ENCODE results near the gene TRIP13.
"Not testable (repeated sequence)": the region's sequence is repeated elsewhere in the genome, so short reads cannot be mapped to it uniquely, and the experiment has no call there.

Gene TRIP13

GRCh38 chr5:915946-916345 lies 23.3 kb downstream of the TRIP13 start:
- Histone ChIP-seq H3K27ac (ENCODE audit: low read length) (no peak overlapping the region), H3K4me1 (ENCODE audit: low read length) (no peaks in the 10 kb centered on the region), H3K9ac (ENCODE audit: low read length) (no peak overlapping the region), H3K4me2 (ENCODE audit: low read length) (no peak overlapping the region), H3K27me3 (ENCODE audit: low read depth, low read length) (no peaks in the 10 kb centered on the region), H2AFZ (ENCODE audit: low read depth, low read length) (no peak overlapping the region), H3K9me3 (ENCODE audit: insufficient read depth, low read length) (no peaks in the 10 kb centered on the region), H4K20me1 (ENCODE audit: insufficient read depth, low read length) (no peaks in the 10 kb centered on the region), H3K36me3 (replicated peaks; ENCODE audit: low read depth, low read length) (peaks cover 6% of the 10 kb centered on the region), H3K79me2 (ENCODE audit: low read length) (no peaks in the 10 kb centered on the region), H3K4me3 (ENCODE audit: low read length) (no peak overlapping the region)
- TF ChIP-seq CTCF (IDR thresholded peaks at IDR 0.05; ENCODE audit: low read depth, low read length) (no peak), EZH2phosphoT487 (IDR thresholded peaks at IDR 0.05; ENCODE audit: low read depth) (no peak)

- peaks cover 6% of the 10 kb centered on the region for H3K36me3 ChIP-seq (replicated peaks; ENCODE audit: low read depth, low read length)
- H2AFZ ChIP-seq (ENCODE audit: low read depth, low read length): no peak overlapping the region
- TF ChIP-seq CTCF (IDR thresholded peaks at IDR 0.05; ENCODE audit: low read depth, low read length) (no peak), EZH2phosphoT487 (IDR thresholded peaks at IDR 0.05; ENCODE audit: low read depth) (no peak)
These were observed 24.0 kb downstream of the TRIP13 start for GRCh38 chr5:916441-917293.

GRCh38 chr5:918717-919116 lies 26.0 kb downstream of the TRIP13 start:
- H3K9ac ChIP-seq (ENCODE audit: low read length); H3K4me3 ChIP-seq (ENCODE audit: low read length); H3K36me3 ChIP-seq (replicated peaks; ENCODE audit: low read depth, low read length); H3K9me3 ChIP-seq (ENCODE audit: insufficient read depth, low read length); H3K27me3 ChIP-seq (ENCODE audit: low read depth, low read length); H3K4me1 ChIP-seq (ENCODE audit: low read length); H4K20me1 ChIP-seq (ENCODE audit: insufficient read depth, low read length); H3K27ac ChIP-seq (ENCODE audit: low read length); H3K79me2 ChIP-seq (ENCODE audit: low read length); H2AFZ ChIP-seq (ENCODE audit: low read depth, low read length); H3K4me2 ChIP-seq (ENCODE audit: low read length): not testable (repeated sequence)

More at GRCh38 chr5:916441-917293, 24.0 kb downstream of the TRIP13 start:
- no peak overlapping the region for H3K4me2 ChIP-seq (ENCODE audit: low read length)
- H3K9me3 ChIP-seq (ENCODE audit: insufficient read depth, low read length): no peaks in the 10 kb centered on the region
- H3K27me3 ChIP-seq (ENCODE audit: low read depth, low read length): no peaks in the 10 kb centered on the region
- no peaks in the 10 kb centered on the region for H3K79me2 ChIP-seq (ENCODE audit: low read length)
- H3K4me1 ChIP-seq (ENCODE audit: low read length): no peaks in the 10 kb centered on the region
- no peak overlapping the region for H3K9ac ChIP-seq (ENCODE audit: low read length)
- H4K20me1 ChIP-seq (ENCODE audit: insufficient read depth, low read length): no peaks in the 10 kb centered on the region
- no peak overlapping the region for H3K4me3 ChIP-seq (ENCODE audit: low read length)
- no peak overlapping the region for H3K27ac ChIP-seq (ENCODE audit: low read length)

- no peaks in the 10 kb centered on the region for H4K20me1 ChIP-seq (ENCODE audit: insufficient read depth, low read length)
- H3K4me2 ChIP-seq (ENCODE audit: low read length): no peak overlapping the region
- no peak overlapping the region for H2AFZ ChIP-seq (ENCODE audit: low read depth, low read length)
- H3K4me3 ChIP-seq (ENCODE audit: low read length): no peak overlapping the region
- no peak for TF ChIP-seq EZH2phosphoT487 (IDR thresholded peaks at IDR 0.05; ENCODE audit: low read depth)
- TF ChIP-seq CTCF (IDR thresholded peaks at IDR 0.05; ENCODE audit: low read depth, low read length): no peak
- H3K27me3 ChIP-seq (ENCODE audit: low read depth, low read length): no peaks in the 10 kb centered on the region
- H3K27ac ChIP-seq (ENCODE audit: low read length): no peak overlapping the region
- no peak overlapping the region for H3K9ac ChIP-seq (ENCODE audit: low read length)
- no peaks in the 10 kb centered on the region for H3K4me1 ChIP-seq (ENCODE audit: low read length)
- no peaks in the 10 kb centered on the region for H3K9me3 ChIP-seq (ENCODE audit: insufficient read depth, low read length)
- no peaks in the 10 kb centered on the region for H3K79me2 ChIP-seq (ENCODE audit: low read length)
- H3K36me3 ChIP-seq (replicated peaks; ENCODE audit: low read depth, low read length): no peaks in the 10 kb centered on the region
These were observed 26.8 kb downstream of the TRIP13 start for GRCh38 chr5:919356-920000.
